WI38 (cell line): Measurements from ENCODE around the gene NT5DC1.

Experiments
- H3K4me3 ChIP-seq: 2 replicates; pipeline ENCODE4 v1.5.1; 2011; ENCODE audit warnings: low read depth, mild to moderate bottlenecking, control low read depth, low read length
- CTCF ChIP-seq: IDR thresholded peaks from 2 replicates; pipeline ENCODE4 v1.5.1; 2012; ENCODE audit warnings: low read depth, mild to moderate bottlenecking, control low read depth, low read length

NT5DC1 gene

GRCh38 chr6:116218172-116218633 is 117.5 kb downstream of the NT5DC1 start:
- no peak for TF ChIP-seq CTCF
- no peak overlapping the region for H3K4me3 ChIP-seq

- no peak for TF ChIP-seq CTCF
- H3K4me3 ChIP-seq, result no peak overlapping the region
Measured at GRCh38 chr6:116218866-116219265, 118.2 kb downstream of the NT5DC1 start.

- TF ChIP-seq CTCF, result no peak
- H3K4me3 ChIP-seq, result no peak overlapping the region
Measured at GRCh38 chr6:116221067-116221466, 120.4 kb downstream of the NT5DC1 start.

GRCh38 chr6:116221911-116222310 is 121.3 kb downstream of the NT5DC1 start:
- TF ChIP-seq CTCF, result no peak
- H3K4me3 ChIP-seq, result no peak overlapping the region

GRCh38 chr6:116223355-116223754 is 122.7 kb downstream of the NT5DC1 start:
- no peak overlapping the region for H3K4me3 ChIP-seq
- TF ChIP-seq CTCF, result no peak

GRCh38 chr6:116229287-116229913 is 128.7 kb downstream of the NT5DC1 start:
- no peak overlapping the region for H3K4me3 ChIP-seq
- TF ChIP-seq CTCF, result no peak

GRCh38 chr6:116234689-116235088 is 134.0 kb downstream of the NT5DC1 start:
- TF ChIP-seq CTCF, result no peak
- H3K4me3 ChIP-seq, result no peak overlapping the region
